MM.1S (cell line): Measurements from ENCODE around the gene SCMH1.

ENCODE experiments used
- DNase-seq: peaks from one replicate; pipeline ENCODE4 v3.0.0-alpha.2; 2015
- H2AFZ ChIP-seq: fragments of 300-600 bp; sonication (generic); 2 replicates; pipeline ENCODE4 v1.6.0; 2016; ENCODE audit warnings: antibody characterized with exemption, low read length
- H3F3A ChIP-seq: fragments of 300-600 bp; sonication (generic); 2 replicates; pipeline ENCODE4 v1.6.1; 2016; ENCODE audit warnings: mild to moderate bottlenecking, antibody characterized with exemption, low read length, moderate library complexity, mixed read lengths; ENCODE audit not compliant: insufficient read depth
- H3K27ac ChIP-seq: fragments of 300-600 bp; sonication (generic); 2 replicates; pipeline ENCODE4 v1.5.1; 2016; ENCODE audit warnings: mild to moderate bottlenecking, low read length
- H3K27me3 ChIP-seq: fragments of 300-600 bp; sonication (generic); replicated peaks from 2 replicates; pipeline ENCODE4 v1.6.0; 2016; ENCODE audit warnings: low read length; ENCODE audit not compliant: insufficient read depth
- H3K36me3 ChIP-seq: fragments of 300-600 bp; sonication (generic); replicated peaks from 2 replicates; pipeline ENCODE4 v1.6.1; 2016; ENCODE audit warnings: mild to moderate bottlenecking, low read length, mixed read lengths; ENCODE audit not compliant: insufficient read depth
- H3K4me1 ChIP-seq: fragments of 300-600 bp; sonication (generic); 2 replicates; pipeline ENCODE4 v1.6.1; 2016; ENCODE audit warnings: low read length, mixed read lengths
- H3K4me2 ChIP-seq: fragments of 300-600 bp; sonication (generic); 2 replicates; pipeline ENCODE4 v1.6.0; 2016; ENCODE audit warnings: low read depth, low read length
- H3K4me3 ChIP-seq: fragments of 300-600 bp; sonication (generic); 2 replicates; pipeline ENCODE4 v1.5.1; 2016; ENCODE audit warnings: low read length, mixed read lengths
- H3K79me2 ChIP-seq: fragments of 300-600 bp; sonication (generic); 2 replicates; pipeline ENCODE4 v1.6.1; 2016; ENCODE audit warnings: mixed run types, low read length, mixed read lengths
- H3K9ac ChIP-seq: fragments of 300-600 bp; sonication (generic); 2 replicates; pipeline ENCODE4 v1.6.1; 2016; ENCODE audit warnings: low read length, mixed read lengths
- H3K9me2 ChIP-seq: fragments of 300-600 bp; sonication (generic); replicated peaks from 2 replicates; pipeline ENCODE4 v1.6.1; 2016; ENCODE audit warnings: mild to moderate bottlenecking, low read length, mixed read lengths; ENCODE audit not compliant: insufficient read depth
- H3K9me3 ChIP-seq: fragments of 300-600 bp; sonication (generic); replicated peaks from 2 replicates; pipeline ENCODE4 v1.6.1; 2016; ENCODE audit warnings: mild to moderate bottlenecking, low read length, mixed read lengths; ENCODE audit not compliant: insufficient read depth
- H4K20me1 ChIP-seq: fragments of 300-600 bp; sonication (generic); 2 replicates; pipeline ENCODE4 v1.6.1; 2016; ENCODE audit warnings: mild to moderate bottlenecking, low read length, moderate library complexity, mixed read lengths; ENCODE audit not compliant: insufficient read depth
- CTCF ChIP-seq: fragments of 300-600 bp; sonication (generic); IDR thresholded peaks from 2 replicates; pipeline ENCODE4 v1.5.1; 2016; ENCODE audit warnings: antibody characterized with exemption, low read length, mixed read lengths
- EZH2 ChIP-seq: fragments of 300-600 bp; sonication (generic); optimal IDR thresholded peaks from 2 replicates; pipeline ENCODE3; 2017; ENCODE audit warnings: low read depth, mild to moderate bottlenecking, antibody characterized with exemption, low read length, mixed read lengths
- EZH2phosphoT487 ChIP-seq: fragments of 300-600 bp; sonication (generic); IDR thresholded peaks from 2 replicates; pipeline ENCODE4 v1.6.1; 2018; ENCODE audit warnings: antibody characterized with exemption, low read length

The SCMH1 gene

GRCh38 chr1:40981691-40982448, 260.2 kb downstream of the SCMH1 start:
- Histone ChIP-seq H3K9me3 (no peaks in the 10 kb centered on the region), H3K9me2 (no peaks in the 10 kb centered on the region), H3F3A (0 out of 2 replicates have a peak, but pooled peaks cover 6% of the 10 kb centered on the region), H3K36me3 (peaks cover 28% of the 10 kb centered on the region), H3K4me1 (peaks cover 14% of the 10 kb centered on the region), H3K79me2 (peaks cover 69% of the 10 kb centered on the region), H3K4me3 (peak overlapping the region; percentile 85; the same call in 1 of the 2 replicates), H3K27ac (no peak overlapping the region), H3K4me2 (peak overlapping the region; percentile 93), H2AFZ (no peak overlapping the region), H3K27me3 (no peaks in the 10 kb centered on the region), H3K9ac (no peak overlapping the region), H4K20me1 (peaks cover 20% of the 10 kb centered on the region; the same call in 1 of the 2 replicates)
- TF ChIP-seq EZH2: no peak
- no peak for TF ChIP-seq EZH2phosphoT487
- no peak for TF ChIP-seq CTCF
- no peak for DNase-seq

- Histone ChIP-seq H3K4me3 (peak overlapping the region; percentile 85), H3K4me2 (peak overlapping the region; percentile 93), H3K27ac (peak overlapping the region; percentile 98; the same call in 1 of the 2 replicates), H2AFZ (peak overlapping the region; percentile 46), H3F3A (0 out of 2 replicates have a peak, but pooled peaks cover 6% of the 10 kb centered on the region), H3K9me2 (no peaks in the 10 kb centered on the region), H3K9me3 (no peaks in the 10 kb centered on the region), H3K36me3 (peaks cover 17% of the 10 kb centered on the region), H3K9ac (peak overlapping the region; percentile 97), H3K27me3 (no peaks in the 10 kb centered on the region), H4K20me1 (peaks cover 20% of the 10 kb centered on the region; the same call in 1 of the 2 replicates), H3K4me1 (peaks cover 14% of the 10 kb centered on the region), H3K79me2 (peaks cover 57% of the 10 kb centered on the region)
- TF ChIP-seq CTCF: no peak
- TF ChIP-seq EZH2phosphoT487: no peak
- TF ChIP-seq EZH2: no peak
- DNase-seq: peak; percentile 54
These were observed 261.5 kb downstream of the SCMH1 start for GRCh38 chr1:40980453-40981121.

- Histone ChIP-seq H3K9ac (peak overlapping the region; percentile 97), H3K27ac (peak overlapping the region; percentile 98; the same call in 1 of the 2 replicates), H3K9me2 (no peaks in the 10 kb centered on the region), H3K4me2 (peak overlapping the region; percentile 93; the same call in 1 of the 2 replicates), H3K4me1 (peaks cover 14% of the 10 kb centered on the region), H3F3A (0 out of 2 replicates have a peak, but pooled peaks cover 6% of the 10 kb centered on the region), H3K36me3 (peaks cover 14% of the 10 kb centered on the region), H2AFZ (peak overlapping the region; percentile 46), H4K20me1 (peaks cover 20% of the 10 kb centered on the region; the same call in 1 of the 2 replicates), H3K27me3 (no peaks in the 10 kb centered on the region), H3K4me3 (peak overlapping the region; percentile 85), H3K9me3 (no peaks in the 10 kb centered on the region), H3K79me2 (peaks cover 51% of the 10 kb centered on the region)
- no peak for TF ChIP-seq EZH2
- TF ChIP-seq CTCF: no peak
- TF ChIP-seq EZH2phosphoT487: no peak
- no peak for DNase-seq
These were observed 262.0 kb downstream of the SCMH1 start for GRCh38 chr1:40980068-40980452.
